ENCODE measurements around the gene TTC5.

DNA sequence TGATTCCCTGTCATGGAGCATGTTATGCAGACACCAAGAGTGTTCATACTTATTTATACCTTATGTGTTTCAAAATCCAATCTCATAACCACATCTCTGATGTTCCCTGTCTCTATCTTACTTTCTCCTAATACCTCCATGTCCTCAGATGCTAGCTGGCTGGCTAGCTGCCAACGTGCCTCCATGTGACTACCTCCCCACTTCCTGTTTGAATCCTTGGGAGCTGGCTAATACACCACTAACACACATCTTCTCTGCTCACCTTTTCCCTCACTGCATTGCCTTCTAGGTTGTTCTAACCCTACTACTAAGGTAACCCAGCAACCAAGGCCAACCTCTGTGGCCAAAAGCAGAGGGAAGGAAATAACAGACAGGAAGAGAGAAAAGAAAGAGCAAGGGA lies 27.3 kb downstream of the TTC5 start:
- TF ChIP-seq CTCF (IDR thresholded peaks at IDR 0.05; ENCODE audit: low read depth, low read length, poor library complexity, severe bottlenecking) (no peak), EZH2phosphoT487 (IDR thresholded peaks at IDR 0.05; ENCODE audit: borderline replicate concordance, low read length) (no peak)

Data from DOHH2 (cell line).